Stimulated activated CD8-positive, alpha-beta memory T cell treated with anti-CD3 and anti-CD28 coated beads, Interleukin-7, amount 100 ng/mL, for 48 hours (primary cell): ENCODE results near the gene HLA-B.
"Not testable (repeated sequence)": the region's sequence is repeated elsewhere in the genome, so short reads cannot be mapped to it uniquely, and the experiment has no call there.

Source experiments
- DNase-seq, 2 donors: peaks; one replicate each; pipeline ENCODE4 v3.0.0-alpha.2; 2020; ENCODE audit warnings: low read depth in 1 of 2; ENCODE audit errors: extremely low read depth in 1 of 2

The HLA-B gene

DNA sequence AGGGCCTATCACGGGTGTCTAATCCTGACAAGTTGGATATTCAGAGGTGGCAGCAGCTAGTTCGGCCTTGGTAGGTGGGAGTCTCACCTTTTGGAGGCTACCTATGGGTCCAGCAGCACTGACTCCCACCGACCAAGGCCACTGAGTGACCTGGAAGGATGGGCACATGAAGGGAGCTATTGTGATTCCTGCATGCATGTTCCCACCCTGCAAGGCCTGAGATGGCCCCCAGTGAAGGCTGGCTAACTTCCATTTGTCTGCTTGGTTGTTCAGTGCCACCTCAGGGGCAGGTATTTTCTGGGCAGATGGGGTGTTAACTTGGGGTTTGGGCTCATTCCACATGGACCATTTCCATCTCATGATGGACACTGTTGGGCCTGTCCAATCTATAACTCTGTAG lies 28.1 kb upstream of the HLA-B start:
- DNase-seq = no peak

DNA sequence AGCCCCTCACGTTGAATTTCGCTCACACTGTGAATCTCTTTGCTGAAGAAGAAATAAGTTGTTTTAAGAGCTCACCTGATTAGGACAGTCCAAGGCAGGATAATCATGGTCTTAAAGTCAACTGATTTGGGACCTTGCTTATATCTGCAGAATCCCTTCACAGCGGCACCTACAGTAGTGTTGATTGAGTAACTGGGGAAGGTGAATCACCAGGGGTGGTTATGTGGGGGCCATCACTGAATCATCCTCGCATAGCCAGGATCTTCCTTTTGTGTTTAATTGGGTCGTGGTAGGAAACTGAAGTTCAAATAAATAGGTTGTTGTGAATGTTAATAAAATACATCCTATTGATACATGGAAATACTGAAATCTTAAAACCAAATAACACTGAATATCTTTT lies 26.2 kb upstream of the HLA-B start:
- peak in 1 of 2 donors; percentile 29 for DNase-seq

DNA sequence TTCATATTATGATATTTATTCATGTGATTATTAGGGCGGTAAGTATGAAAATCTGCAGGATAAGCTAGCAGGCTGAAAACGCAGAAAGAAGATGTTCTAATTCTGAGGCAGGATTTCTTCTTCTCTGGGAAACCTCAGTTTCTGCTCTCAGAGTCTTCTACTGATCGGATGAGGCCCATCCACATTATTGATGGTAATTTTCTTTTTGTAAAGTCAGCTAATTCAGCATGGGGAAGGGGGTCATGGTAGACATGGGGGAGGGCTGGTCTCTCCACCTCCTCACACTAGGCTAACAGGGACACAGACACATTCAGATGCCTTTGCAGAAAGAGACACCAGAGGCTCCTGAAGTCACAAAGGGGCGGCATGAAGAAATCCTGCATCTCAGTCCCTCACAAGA lies 24.7 kb upstream of the HLA-B start:
- DNase-seq = no peak

DNA sequence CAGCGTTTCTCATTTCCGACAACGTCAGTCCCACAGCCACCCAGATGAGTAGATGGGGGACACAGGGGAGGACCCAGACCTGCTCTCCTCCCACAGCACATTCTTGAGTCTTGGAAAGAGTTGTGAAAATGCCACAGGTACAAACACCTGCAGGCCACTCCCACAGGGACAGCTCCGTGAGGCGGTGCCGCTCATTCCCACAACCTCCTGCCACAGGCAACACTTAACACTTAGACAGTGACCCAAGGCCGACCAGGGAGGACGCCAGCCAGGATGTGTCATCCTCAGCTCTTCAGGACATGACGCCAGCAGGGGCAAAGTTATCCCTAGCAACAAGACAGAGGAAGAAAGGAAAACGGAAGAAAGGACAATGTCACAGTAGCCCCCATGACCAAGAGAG lies 22.9 kb upstream of the HLA-B start:
- DNase-seq = no peak

DNA sequence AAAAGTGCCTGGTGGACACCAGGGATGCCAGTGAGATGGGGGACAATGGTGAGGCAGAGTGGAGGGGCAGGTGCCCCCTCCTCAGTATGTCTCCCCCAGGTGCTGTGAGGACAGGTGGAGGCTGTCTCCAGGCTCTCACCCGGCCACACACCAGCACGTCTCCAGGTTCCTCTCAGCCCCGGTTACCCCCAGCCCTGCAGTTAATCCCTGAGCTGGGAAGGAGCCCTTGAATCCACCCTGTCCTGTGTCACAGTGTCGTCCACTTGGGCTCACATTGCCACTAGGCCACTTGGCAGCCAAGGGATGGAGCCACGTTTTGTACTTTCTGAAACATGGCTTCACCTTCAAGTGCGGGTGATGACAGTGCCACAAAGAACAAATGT lies 21.7 kb upstream of the HLA-B start:
- DNase-seq = no peak

DNA sequence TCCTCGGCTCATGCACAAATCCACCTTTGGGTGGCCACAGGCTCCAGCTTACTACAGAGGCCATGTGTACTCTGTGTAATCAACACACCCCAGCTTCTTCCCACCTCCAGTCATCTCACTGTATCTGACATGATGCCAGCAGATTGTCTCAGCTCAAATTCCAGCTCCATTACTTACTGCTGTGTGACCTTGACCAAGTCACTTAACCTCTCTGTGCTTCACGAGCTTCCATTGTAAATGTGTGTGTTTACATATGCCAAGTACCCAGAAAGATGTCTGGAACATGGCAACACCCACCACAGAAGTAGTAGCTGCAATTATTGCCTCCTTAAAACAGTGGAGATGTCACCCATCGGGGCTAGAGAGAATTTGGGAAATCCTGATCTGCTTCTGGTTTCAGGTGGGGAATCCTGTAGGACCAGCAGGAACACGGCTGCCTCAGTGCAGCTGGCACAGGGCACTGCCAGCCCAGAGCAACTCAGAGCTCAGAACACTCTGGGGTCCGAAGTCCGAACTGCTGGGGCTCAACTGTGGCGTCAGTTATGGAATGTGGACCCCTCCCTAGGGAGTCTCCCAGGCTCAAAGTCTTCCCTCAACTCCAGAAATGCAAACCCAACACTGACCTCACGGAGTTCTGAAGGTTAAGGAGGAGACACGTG lies 21.2 kb upstream of the HLA-B start:
- no peak for DNase-seq

DNA sequence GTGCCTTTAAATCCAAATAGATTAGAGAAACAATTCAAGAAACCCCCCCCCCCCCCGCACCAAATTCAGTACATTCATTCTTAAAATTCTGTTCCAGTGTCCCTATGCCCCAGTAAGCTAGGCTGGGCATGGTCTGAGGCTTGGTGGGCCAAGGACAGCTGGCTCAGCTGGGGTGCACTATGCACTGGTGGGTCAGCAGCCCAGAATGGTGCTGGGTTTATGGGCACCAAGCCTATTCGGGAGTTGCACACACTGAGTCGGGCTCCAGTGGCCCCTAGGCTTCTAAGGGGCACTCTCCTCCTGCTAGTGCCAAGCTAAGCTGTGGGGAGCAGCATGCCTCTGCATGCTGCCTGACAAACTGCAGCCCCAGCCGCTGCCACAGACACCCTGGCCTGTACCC lies 20.1 kb upstream of the HLA-B start:
- DNase-seq = no peak

DNA sequence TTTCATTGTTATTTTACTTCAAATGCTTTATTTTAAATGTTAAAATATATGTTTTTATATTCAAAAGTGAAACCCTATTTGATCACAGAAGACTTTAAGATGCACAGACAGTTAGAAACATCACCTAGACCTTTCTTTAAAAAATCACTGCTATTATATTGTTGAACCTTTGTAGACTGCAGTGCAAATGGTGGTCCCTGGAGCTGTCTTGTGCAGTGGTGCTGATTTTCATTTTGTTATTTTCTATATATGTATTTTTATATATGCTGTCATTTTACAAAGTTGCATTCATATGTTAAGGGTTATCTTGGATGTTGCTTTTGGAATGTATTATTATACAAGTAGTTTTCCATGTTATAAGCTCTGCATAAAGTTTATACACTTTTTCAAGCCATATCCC lies 18.7 kb upstream of the HLA-B start:
- DNase-seq = no peak

DNA sequence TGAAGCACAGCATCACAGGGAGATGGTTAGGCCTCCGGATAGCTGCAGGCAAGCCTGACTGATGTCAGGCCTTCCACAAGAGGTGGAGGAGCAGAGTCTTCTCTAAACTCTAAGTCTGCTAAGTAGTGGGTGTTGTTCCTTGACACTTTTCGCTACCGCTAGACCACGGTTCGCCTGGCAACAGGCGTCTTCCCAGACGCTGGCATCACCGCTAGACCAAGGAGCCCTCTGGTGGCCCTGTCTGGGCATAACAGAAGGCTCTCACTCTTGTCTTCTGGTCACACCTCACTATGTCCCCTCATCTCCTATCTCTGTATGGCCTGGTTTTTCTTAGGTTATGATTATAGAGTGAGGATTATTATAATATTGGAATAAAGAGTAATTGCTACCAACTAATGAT lies 17.1 kb upstream of the HLA-B start:
- DNase-seq = not testable (repeated sequence)

DNA sequence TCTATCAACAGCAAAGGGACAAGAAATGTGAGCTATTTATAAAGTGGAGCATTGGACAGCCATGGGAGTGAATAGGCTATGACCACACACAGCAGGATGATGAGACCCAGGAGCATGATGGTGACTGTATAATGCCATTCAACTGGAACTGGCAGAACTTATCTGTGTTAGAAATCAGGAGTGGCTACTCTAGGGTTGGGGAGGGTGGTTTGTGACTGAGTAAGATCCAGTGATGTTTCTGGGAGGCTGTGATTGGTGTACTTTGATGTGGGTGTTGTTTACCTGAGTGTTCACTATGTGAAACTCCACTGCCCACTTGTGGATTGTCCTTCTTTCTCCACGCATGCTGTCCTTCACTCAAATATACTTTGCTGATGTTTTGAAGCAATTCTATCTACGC lies 11.5 kb upstream of the HLA-B start:
- no peak for DNase-seq

DNA sequence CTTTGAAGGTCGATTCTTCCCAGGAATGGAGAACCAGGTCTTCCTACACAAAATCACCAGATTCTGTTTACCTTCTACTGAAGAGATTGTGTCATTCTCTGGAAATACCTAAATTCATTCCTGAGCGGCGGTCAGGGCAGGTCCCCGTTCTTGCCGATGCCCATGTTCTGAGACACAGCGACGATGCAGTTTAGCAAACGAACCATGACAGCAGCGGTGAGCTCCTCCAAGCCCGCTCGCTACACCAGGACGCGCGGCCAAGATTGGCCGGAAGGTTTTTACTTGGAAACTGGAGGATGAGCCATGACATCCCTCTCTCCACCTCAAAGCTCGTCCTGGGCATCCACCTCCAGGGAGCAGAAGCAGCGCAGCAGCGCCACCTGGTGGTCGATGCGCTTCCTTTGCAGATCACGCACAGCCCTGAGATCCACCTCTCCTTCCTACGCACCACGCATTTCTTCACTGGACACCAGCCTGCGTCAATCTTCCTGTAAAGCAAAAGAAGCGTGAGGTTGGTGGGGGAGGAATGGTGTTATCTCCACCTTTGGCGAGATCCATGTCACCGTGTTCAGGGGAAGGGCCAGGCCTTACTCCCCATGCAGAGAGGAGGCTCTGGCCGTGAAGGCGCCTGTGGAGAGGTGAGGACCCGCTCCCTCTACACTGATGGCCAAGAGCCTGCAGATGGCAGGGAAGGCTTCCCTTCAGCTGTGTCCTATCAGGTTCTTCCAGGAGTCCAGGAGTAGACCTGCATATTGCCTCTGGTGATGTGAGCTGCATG lies 9.9 kb upstream of the HLA-B start:
- peak; percentile 62 to 75 for DNase-seq

DNA sequence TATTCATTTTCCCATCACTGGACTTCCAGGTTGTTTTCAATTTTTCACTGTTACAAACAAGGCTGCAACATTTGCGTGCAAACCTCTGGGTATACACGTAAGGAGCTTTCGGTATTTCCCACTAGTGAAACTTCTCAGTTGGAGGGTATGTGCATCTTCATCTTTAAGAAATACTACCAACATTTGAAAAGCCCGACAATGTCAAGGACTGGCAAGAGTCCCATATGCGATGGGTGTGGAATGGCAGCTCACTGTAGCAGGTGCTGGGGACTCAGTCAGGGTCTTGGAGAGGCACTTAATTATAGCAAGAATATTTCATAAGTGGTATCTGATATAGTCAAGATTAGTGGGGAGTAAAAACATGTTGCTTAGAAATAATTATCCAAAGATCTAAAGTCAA lies 8.9 kb upstream of the HLA-B start:
- DNase-seq = no peak

DNA sequence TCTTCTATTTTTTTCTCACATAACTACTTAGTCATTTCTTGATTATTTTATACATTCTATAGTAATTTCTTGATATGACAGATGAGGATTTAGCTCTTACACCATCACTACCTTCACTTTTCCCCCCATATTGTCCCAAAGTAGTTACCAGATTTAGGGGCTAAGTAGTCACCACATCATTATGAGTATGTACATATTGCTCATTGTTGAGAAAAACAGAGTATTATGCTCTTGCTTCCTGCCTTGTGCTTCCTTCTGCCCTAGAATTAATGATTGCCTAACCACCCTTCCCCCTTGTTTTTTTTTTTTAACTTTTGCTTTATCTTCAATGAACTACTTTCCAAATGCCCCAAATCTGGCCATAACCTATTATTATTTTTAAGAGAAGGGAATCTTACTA lies 6.8 kb upstream of the HLA-B start:
- DNase-seq = no peak

DNA sequence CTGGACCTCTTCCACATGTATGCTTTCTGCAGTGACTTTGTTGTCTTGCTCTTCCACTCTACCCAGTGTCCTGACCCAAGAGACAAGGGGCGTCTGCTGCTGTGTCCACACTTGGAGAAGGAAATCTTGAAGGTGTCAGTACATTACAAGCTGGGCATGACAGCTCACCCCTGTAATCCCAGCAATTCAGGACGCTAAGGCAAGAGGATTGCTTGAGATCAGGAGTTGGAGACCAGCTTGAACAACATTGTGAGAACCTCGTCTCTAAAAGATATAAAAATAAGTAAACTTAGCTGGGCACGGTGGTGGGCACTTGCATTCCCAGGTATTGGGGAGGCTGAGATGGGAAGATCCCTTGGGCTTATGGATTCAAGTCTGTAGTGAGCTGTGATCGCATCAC lies 5.8 kb upstream of the HLA-B start:
- DNase-seq = no peak

DNA sequence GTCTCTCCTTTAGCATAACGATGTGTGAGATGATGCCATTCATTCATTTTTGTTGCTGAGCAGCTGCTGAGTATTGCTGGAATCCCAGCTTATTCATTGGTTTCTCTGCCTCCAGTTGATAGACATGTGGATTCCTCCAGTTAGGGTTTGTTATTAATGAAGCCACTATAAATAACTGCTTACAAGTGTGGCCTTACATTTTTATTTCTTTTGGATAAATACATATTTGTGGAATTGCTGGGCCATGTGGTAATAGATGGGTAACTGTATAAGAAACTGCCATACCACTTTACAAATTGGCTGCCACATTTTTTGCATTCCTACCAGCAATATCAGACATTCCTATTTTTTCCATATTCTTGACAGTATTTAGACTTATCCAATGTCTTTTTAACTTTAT lies 2.6 kb upstream of the HLA-B start:
- DNase-seq = no peak

DNA sequence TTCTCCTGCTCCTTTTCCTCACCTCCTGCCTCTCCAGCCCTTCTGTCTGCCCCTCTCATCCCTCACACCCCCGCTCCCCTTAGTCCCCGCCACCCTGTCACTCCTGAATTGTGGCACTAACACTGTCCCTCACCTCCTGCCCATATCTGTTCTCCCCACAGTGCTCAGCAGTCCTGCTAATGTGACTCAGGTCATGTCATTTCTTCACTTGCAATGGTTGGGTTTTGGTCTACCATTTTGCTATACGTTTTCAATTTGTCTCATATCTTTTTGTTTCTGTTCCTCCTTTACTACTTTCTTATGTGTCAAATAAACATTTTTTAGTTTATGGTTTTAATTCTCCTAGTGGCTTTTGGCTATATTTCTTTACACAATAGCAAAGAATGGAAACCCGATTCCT lies 1.3 kb upstream of the HLA-B start:
- DNase-seq = no peak

DNA sequence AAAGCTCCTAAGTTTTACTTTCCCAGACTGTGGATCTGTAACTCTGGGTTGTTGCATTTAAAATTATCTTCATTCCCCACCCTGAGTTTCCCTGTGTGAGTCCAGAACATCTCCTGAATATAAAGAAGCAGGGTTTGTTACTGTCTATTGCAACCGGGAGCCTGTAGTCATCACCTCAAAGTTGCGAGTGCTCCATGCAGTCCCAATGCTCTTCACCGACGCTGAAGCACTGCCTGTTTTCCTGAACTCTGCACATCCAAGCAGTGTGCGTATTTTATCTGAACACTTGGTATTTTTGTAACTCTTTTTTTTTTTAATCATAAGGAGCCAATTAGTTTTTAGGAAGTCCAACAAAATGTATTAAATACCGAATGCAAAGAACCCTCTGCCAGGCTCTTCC lies 907 bp upstream of the HLA-B start:
- no peak for DNase-seq

DNA sequence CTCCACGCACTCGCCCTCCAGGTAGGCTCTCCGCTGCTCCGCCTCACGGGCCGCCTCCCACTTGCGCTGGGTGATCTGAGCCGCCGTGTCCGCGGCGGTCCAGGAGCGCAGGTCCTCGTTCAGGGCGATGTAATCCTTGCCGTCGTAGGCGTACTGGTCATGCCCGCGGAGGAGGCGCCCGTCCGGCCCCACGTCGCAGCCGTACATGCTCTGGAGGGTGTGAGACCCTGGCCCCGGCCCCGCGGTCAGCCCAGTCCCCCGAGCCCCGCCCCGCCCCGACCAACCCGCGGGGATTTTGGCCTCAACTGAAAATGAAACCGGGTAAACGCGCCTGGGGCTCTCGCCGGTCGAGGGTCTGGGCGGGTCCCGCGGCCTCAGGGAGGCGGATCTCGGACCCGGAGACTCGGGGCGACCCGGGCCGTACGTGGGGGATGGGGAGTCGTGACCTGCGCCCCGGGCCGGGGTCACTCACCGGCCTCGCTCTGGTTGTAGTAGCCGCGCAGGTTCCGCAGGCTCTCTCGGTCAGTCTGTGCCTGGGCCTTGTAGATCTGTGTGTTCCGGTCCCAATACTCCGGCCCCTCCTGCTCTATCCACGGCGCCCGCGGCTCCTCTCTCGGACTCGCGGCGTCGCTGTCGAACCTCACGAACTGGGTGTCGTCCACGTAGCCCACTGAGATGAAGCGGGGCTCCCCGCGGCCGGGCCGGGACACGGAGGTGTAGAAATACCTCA lies 598 bp downstream of the HLA-B start:
- DNase-seq = no peak

DNA sequence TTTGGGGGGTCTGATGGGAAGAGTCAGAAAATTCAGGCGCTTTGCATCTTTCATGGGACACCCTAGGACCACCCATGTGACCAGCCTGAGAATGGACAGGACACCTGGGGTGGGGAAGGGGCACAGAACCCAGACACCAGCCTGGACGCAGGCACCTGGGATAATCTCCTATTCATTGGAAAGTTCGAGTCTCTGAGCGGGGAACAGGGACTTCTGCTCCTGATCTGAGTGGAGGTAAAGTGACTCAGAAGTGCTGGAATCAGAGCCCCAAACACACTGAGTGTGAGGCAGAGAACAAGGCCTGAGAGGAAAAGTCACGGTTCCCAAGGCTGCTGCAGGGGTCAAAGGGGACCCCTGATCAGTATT lies 1.4 kb downstream of the HLA-B start:
- no peak for DNase-seq

DNA sequence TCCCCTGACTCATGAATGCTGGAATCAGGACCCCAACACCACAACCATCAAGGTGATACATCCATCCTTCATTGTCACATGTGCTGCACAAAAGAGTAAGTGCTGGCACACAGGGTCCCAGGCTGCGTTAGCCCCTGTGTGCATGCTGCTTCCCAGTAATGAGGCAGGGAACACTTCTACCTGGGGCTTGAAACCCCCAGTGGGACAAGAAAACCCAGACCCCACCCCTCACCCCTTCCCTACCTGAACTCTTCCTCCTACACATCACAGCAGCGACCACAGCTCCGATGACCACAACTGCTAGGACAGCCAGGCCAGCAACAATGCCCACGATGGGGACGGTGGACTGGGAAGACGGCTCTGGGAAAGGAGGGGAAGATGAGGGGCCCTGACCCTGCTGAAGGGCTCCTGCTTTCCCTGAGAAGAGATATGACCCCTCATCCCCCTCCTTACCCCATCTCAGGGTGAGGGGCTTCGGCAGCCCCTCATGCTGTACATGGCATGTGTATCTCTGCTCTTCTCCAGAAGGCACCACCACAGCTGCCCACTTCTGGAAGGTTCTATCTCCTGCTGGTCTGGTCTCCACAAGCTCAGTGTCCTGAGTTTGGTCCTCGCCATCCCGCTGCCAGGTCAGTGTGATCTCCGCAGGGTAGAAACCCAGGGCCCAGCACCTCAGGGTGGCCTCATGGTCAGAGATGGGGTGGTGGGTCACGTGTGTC lies 2.0 kb downstream of the HLA-B start:
- no peak for DNase-seq

DNA sequence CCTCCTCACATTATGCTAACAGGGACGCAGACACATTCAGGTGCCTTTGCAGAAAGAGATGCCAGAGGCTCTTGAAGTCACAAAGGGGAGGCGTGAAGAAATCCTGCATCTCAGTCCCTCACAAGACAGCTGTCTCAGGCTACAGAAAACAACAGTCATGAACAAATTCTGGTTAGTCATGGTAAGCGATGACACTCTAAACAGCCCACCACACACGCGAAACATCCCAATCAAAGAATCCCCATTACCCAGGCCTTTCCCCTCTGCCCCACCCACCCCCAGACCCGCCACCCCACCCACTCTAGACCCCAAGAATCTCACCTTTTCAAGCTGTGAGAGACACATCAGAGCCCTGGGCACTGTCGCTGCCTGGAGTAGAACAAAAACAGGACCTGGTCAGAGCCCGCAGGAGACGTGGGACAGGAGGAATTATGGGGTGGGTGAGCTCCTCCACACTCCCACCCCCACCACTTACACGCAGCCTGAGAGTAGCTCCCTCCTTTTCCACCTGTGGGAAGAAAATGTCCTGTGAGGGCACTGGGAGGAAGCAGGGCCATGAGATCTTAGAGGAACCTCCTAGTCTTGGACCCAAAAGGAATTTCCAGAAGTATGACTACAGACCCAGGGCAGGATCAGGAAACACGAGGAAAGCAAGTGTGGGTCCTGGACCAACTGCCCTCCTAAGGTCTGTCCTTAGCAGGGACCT lies 2.7 kb downstream of the HLA-B start:
- DNase-seq = no peak
